CD4-positive, alpha-beta memory T cell (primary cell): ENCODE data around the gene SMG7. TPM values are rescaled to one million over a fixed set of nuclear protein-coding genes. Genes with fewer than 3 reads are reported as not detected.

ENCODE experiments used
- CTCF ChIA-PET: fragments of 350-600 bp; sonication (Branson Sonifier 250); formaldehyde crosslinking; loops from one replicate; lab custom pipeline; 2021; ENCODE audit warnings: inconsistent platforms; ENCODE audit not compliant: partially characterized antibody; lab: Charles Lee
- POLR2A ChIA-PET: fragments of 350-600 bp; sonication (Branson Sonifier 250); formaldehyde crosslinking; loops from one replicate; lab custom pipeline; 2021; ENCODE audit not compliant: partially characterized antibody; lab: Charles Lee
- DNase-seq, 5 donors: peaks; one replicate each; pipeline versions ENCODE4 v3.0.0 to v3.0.0-alpha.2; 2020 to 2022; ENCODE audit warnings: mixed read lengths in 1 of 5
- H3K27ac ChIP-seq: one replicate; pipeline ENCODE4 v1.7.0; 2013; ENCODE audit warnings: low read depth, low read length
- H3K27me3 ChIP-seq: 2 replicates; pipeline ENCODE4 v1.7.0; 2013; ENCODE audit warnings: mild to moderate bottlenecking, low read length, moderate library complexity; ENCODE audit not compliant: insufficient read depth
- H3K36me3 ChIP-seq: 2 replicates; pipeline ENCODE4 v1.7.0; 2013; ENCODE audit warnings: mild to moderate bottlenecking, low read length, moderate library complexity; ENCODE audit not compliant: insufficient read depth
- H3K4me1 ChIP-seq: 2 replicates; pipeline ENCODE4 v1.7.0; 2013; ENCODE audit warnings: mild to moderate bottlenecking, low read length, moderate library complexity; ENCODE audit not compliant: insufficient read depth
- H3K4me3 ChIP-seq, 2 donors: one replicate each; pipeline ENCODE4 v1.7.0; 2013; ENCODE audit warnings: low read length in 2 of 2, mild to moderate bottlenecking in 1 of 2
- H3K9me3 ChIP-seq, 2 donors: one replicate each; pipeline ENCODE4 v1.7.0; 2013; ENCODE audit warnings: low read length in 2 of 2, control low read depth in 1 of 2; ENCODE audit not compliant: control insufficient read depth in 1 of 2
- H3K27ac Mint-ChIP-seq, 7 donors: one replicate each; pipeline ENCODE4 v1.8.0; 2020 to 2021; ENCODE audit warnings: mixed read lengths in 7 of 7, mild to moderate bottlenecking in 6 of 7, inconsistent platforms in 3 of 7, moderate library complexity in 3 of 7
- H3K27me3 Mint-ChIP-seq, 2 donors: one replicate each; pipeline ENCODE4 v1.8.0; 2020 to 2021; ENCODE audit warnings: mixed read lengths in 2 of 2
- H3K36me3 Mint-ChIP-seq, 2 donors: one replicate each; pipeline ENCODE4 v1.8.0; 2020 to 2021; ENCODE audit warnings: mixed read lengths in 2 of 2, inconsistent platforms in 1 of 2, mild to moderate bottlenecking in 1 of 2
- H3K4me1 Mint-ChIP-seq, 4 donors: one replicate each; pipeline ENCODE4 v1.8.0; 2020 to 2021; ENCODE audit warnings: mixed read lengths in 4 of 4, mild to moderate bottlenecking in 1 of 4
- H3K4me3 Mint-ChIP-seq, 8 donors: one replicate each; pipeline ENCODE4 v1.8.0; 2020 to 2021; ENCODE audit warnings: mixed read lengths in 8 of 8, mild to moderate bottlenecking in 7 of 8, moderate library complexity in 6 of 8, inconsistent platforms in 3 of 8
- H3K9me3 Mint-ChIP-seq, 8 donors: one replicate each; pipeline ENCODE4 v1.8.0; 2020 to 2021; ENCODE audit warnings: mixed read lengths in 8 of 8, mild to moderate bottlenecking in 5 of 8, inconsistent platforms in 3 of 8, moderate library complexity in 1 of 8
- intact Hi-C: fragments of 100-400 bp; cut with micrococcal nuclease; formaldehyde crosslinking; loops from one replicate; pipeline ENCODE4 v1.15.1; 2023
- polyA plus RNA-seq, 2 donors: library from polyadenylated mRNA; unstranded; fragments of 300-500 nt; fragmentation: Illumina TruSeq; gene quantifications; one replicate each; pipeline ENCODE4 v1.2.3, GENCODE V29; 2021
- total RNA-seq, 2 experiments: library from RNA; stranded (reverse); gene quantifications; one replicate each; pipeline ENCODE4 v1.2.3, GENCODE V29; 2021

The SMG7 gene
- total and polyA plus RNA-seq, 4 experiments from 2014 or later: 15.0 to 66.5 (median 52.0) TPM

GRCh38 chr1:183435497-183435896, 36.8 kb upstream of the SMG7 start:
- H3K9me3 ChIP-seq: no peaks in the 10 kb centered on the region
- Mint-ChIP-seq H3K4me3 (no peak overlapping the region), H3K36me3 (no peaks in the 10 kb centered on the region), H3K4me1 (no peaks in the 10 kb centered on the region), H3K27me3 (peaks cover 9 to 18% of the 10 kb centered on the region in 2 donors), H3K9me3 (peaks cover 0 to 3% (median 0%) of the 10 kb centered on the region in 8 donors), H3K27ac (no peak overlapping the region)
- POLR2A ChIA-PET: no interaction called here
- no peaks in the 10 kb centered on the region for H3K4me1 ChIP-seq
- DNase-seq: no peak
- H3K27me3 ChIP-seq: no peaks in the 10 kb centered on the region
- CTCF ChIA-PET: no interaction called here
- intact Hi-C loops: no loop called here
- H3K27ac ChIP-seq: no peak overlapping the region
- H3K4me3 ChIP-seq: no peak overlapping the region
- no peaks in the 10 kb centered on the region for H3K36me3 ChIP-seq

- POLR2A ChIA-PET: no interaction called here
- intact Hi-C loops: no loop called here
- no peak overlapping the region for H3K27ac ChIP-seq
Observed at GRCh38 chr1:183438060-183438459, 34.2 kb upstream of the SMG7 start.

GRCh38 chr1:183443011-183443410, 29.3 kb upstream of the SMG7 start:
- Mint-ChIP-seq H3K9me3 (peaks cover 0 to under 1% (median 0%) of the 10 kb centered on the region in 8 donors), H3K4me1 (no peaks in the 10 kb centered on the region), H3K36me3 (no peaks in the 10 kb centered on the region), H3K27me3 (peaks cover 0 to under 1% of the 10 kb centered on the region in 2 donors), H3K27ac (no peak overlapping the region), H3K4me3 (no peak overlapping the region)
- H3K27ac ChIP-seq: no peak overlapping the region
- H3K4me3 ChIP-seq: no peak overlapping the region
- no peaks in the 10 kb centered on the region for H3K36me3 ChIP-seq
- no peaks in the 10 kb centered on the region for H3K9me3 ChIP-seq
- DNase-seq: no peak
- ChIA-PET CTCF (no interaction called here), POLR2A (no interaction called here)
- H3K4me1 ChIP-seq: no peaks in the 10 kb centered on the region
- no peaks in the 10 kb centered on the region for H3K27me3 ChIP-seq
- intact Hi-C loops: no loop called here

More at GRCh38 chr1:183438060-183438459, 34.2 kb upstream of the SMG7 start:
- CTCF ChIA-PET: no interaction called here
- Mint-ChIP-seq H3K4me1 (no peaks in the 10 kb centered on the region), H3K27me3 (peaks cover 7 to 12% of the 10 kb centered on the region in 2 donors), H3K9me3 (peaks cover 0 to 2% (median 0%) of the 10 kb centered on the region in 8 donors), H3K36me3 (no peaks in the 10 kb centered on the region), H3K27ac (peak overlapping the region in 1 of 7 donors; percentile 51), H3K4me3 (no peak overlapping the region)
- Histone ChIP-seq H3K9me3 (no peaks in the 10 kb centered on the region), H3K4me1 (no peaks in the 10 kb centered on the region), H3K36me3 (no peaks in the 10 kb centered on the region), H3K4me3 (no peak overlapping the region), H3K27me3 (no peaks in the 10 kb centered on the region)
- no peak for DNase-seq

- CTCF ChIA-PET: no interaction called here
Observed at GRCh38 chr1:183443466-183443865, 28.8 kb upstream of the SMG7 start.

GRCh38 chr1:183444243-183444642, 28.1 kb upstream of the SMG7 start:
- no peak overlapping the region for H3K4me3 Mint-ChIP-seq
- no peaks in the 10 kb centered on the region for H3K36me3 Mint-ChIP-seq
- no peaks in the 10 kb centered on the region for H3K27me3 ChIP-seq
- no peaks in the 10 kb centered on the region for H3K4me1 Mint-ChIP-seq
- ChIA-PET CTCF (no interaction called here), POLR2A (no interaction called here)
- H3K36me3 ChIP-seq: no peaks in the 10 kb centered on the region
- H3K27ac ChIP-seq: no peak overlapping the region
- intact Hi-C loops: no loop called here
- H3K4me1 ChIP-seq: no peaks in the 10 kb centered on the region
- H3K9me3 ChIP-seq: no peaks in the 10 kb centered on the region
- no peak overlapping the region for H3K27ac Mint-ChIP-seq
- DNase-seq: no peak
- no peak overlapping the region for H3K4me3 ChIP-seq
- no peaks in the 10 kb centered on the region for H3K27me3 Mint-ChIP-seq
- no peaks in the 10 kb centered on the region for H3K9me3 Mint-ChIP-seq

More at GRCh38 chr1:183443466-183443865, 28.8 kb upstream of the SMG7 start:
- H3K36me3 ChIP-seq: no peaks in the 10 kb centered on the region
- no peaks in the 10 kb centered on the region for H3K4me1 Mint-ChIP-seq
- no peaks in the 10 kb centered on the region for H3K27me3 ChIP-seq
- DNase-seq: no peak
- no peak overlapping the region for H3K4me3 Mint-ChIP-seq
- H3K4me1 ChIP-seq: no peaks in the 10 kb centered on the region
- H3K9me3 ChIP-seq: no peaks in the 10 kb centered on the region
- no peak overlapping the region for H3K4me3 ChIP-seq
- H3K27me3 Mint-ChIP-seq: no peaks in the 10 kb centered on the region
- H3K27ac Mint-ChIP-seq: no peak overlapping the region
- H3K27ac ChIP-seq: no peak overlapping the region
- no peaks in the 10 kb centered on the region for H3K9me3 Mint-ChIP-seq
- POLR2A ChIA-PET: no interaction called here
- intact Hi-C loops: no loop called here
- no peaks in the 10 kb centered on the region for H3K36me3 Mint-ChIP-seq

- H3K36me3 ChIP-seq: no peaks in the 10 kb centered on the region
- no peaks in the 10 kb centered on the region for H3K4me1 ChIP-seq
- CTCF ChIA-PET: no interaction called here
- intact Hi-C loops: no loop called here
- DNase-seq: no peak
- POLR2A ChIA-PET: no interaction called here
- H3K9me3 ChIP-seq: no peaks in the 10 kb centered on the region
- H3K4me1 Mint-ChIP-seq: no peaks in the 10 kb centered on the region
- H3K27me3 ChIP-seq: no peaks in the 10 kb centered on the region
- no peak overlapping the region for H3K27ac ChIP-seq
- H3K4me3 ChIP-seq: no peak overlapping the region
- no peaks in the 10 kb centered on the region for H3K9me3 Mint-ChIP-seq
- H3K4me3 Mint-ChIP-seq: no peak overlapping the region
- H3K27me3 Mint-ChIP-seq: peaks cover 0 to 1% of the 10 kb centered on the region in 2 donors
- H3K27ac Mint-ChIP-seq: no peak overlapping the region
- H3K36me3 Mint-ChIP-seq: no peaks in the 10 kb centered on the region
Observed at GRCh38 chr1:183449223-183449770, 23.0 kb upstream of the SMG7 start.

GRCh38 chr1:183450093-183450492, 22.2 kb upstream of the SMG7 start:
- Histone ChIP-seq H3K4me1 (no peaks in the 10 kb centered on the region), H3K27ac (no peak overlapping the region), H3K27me3 (no peaks in the 10 kb centered on the region), H3K36me3 (no peaks in the 10 kb centered on the region), H3K9me3 (no peaks in the 10 kb centered on the region), H3K4me3 (no peak overlapping the region)
- peaks cover 3 to 7% of the 10 kb centered on the region in 2 donors for H3K27me3 Mint-ChIP-seq
- DNase-seq: no peak
- H3K36me3 Mint-ChIP-seq: no peaks in the 10 kb centered on the region
- intact Hi-C loops: no loop called here
- no peaks in the 10 kb centered on the region for H3K9me3 Mint-ChIP-seq
- H3K4me1 Mint-ChIP-seq: no peaks in the 10 kb centered on the region
- ChIA-PET CTCF (no interaction called here), POLR2A (no interaction called here)
- H3K27ac Mint-ChIP-seq: no peak overlapping the region
- no peak overlapping the region for H3K4me3 Mint-ChIP-seq
